Keratinocyte (primary cell): ENCODE data around the gene GTSF1L.

Source experiments
- EZH2 ChIP-seq: IDR thresholded peaks from one replicate; pipeline ENCODE4 v1.6.1; 2012; ENCODE audit warnings: inconsistent platforms, mild to moderate bottlenecking, low read length, moderate library complexity
- TF ChIP-seq, protein P1 (sequence below), 3 experiments: IDR thresholded peaks in 1 of 3; conservative IDR thresholded peaks in 1 of 3; optimal IDR thresholded peaks in 1 of 3; 2 replicates in 2 of 3; 3 replicates in 1 of 3; pipeline versions ENCODE3 to v1.5.1; 2011; ENCODE audit warnings: low read length in 3 of 3, mild to moderate bottlenecking in 3 of 3, moderate library complexity in 2 of 3, control low read depth in 1 of 3, inconsistent platforms in 1 of 3; ENCODE audit not compliant: insufficient read depth in 2 of 3; ENCODE audit errors: extremely low read depth in 1 of 3

- TF ChIP-seq, protein P1, sequence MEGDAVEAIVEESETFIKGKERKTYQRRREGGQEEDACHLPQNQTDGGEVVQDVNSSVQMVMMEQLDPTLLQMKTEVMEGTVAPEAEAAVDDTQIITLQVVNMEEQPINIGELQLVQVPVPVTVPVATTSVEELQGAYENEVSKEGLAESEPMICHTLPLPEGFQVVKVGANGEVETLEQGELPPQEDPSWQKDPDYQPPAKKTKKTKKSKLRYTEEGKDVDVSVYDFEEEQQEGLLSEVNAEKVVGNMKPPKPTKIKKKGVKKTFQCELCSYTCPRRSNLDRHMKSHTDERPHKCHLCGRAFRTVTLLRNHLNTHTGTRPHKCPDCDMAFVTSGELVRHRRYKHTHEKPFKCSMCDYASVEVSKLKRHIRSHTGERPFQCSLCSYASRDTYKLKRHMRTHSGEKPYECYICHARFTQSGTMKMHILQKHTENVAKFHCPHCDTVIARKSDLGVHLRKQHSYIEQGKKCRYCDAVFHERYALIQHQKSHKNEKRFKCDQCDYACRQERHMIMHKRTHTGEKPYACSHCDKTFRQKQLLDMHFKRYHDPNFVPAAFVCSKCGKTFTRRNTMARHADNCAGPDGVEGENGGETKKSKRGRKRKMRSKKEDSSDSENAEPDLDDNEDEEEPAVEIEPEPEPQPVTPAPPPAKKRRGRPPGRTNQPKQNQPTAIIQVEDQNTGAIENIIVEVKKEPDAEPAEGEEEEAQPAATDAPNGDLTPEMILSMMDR (optimal IDR thresholded peaks at IDR 0.05 in 1 of 3, IDR thresholded peaks at IDR 0.05 in 1 of 3, conservative IDR thresholded peaks at IDR 0.05 in 1 of 3; ENCODE audit: extremely low read depth in 1 of 3, insufficient read depth in 2 of 3, low read length in 3 of 3) = no peak
- TF ChIP-seq EZH2 = no peak
Observed at GRCh38 chr20:43727980-43728590, 1.3 kb upstream of the GTSF1L start.
